Liver (tissue), 3 donors: Measurements from ENCODE around the gene PHLDB3.

Experiments
- ATF3 ChIP-seq: IDR thresholded peaks from 2 replicates; pipeline ENCODE4 v1.6.1; 2016; ENCODE audit warnings: antibody characterized with exemption
- YY1 ChIP-seq: IDR thresholded peaks from 2 replicates; pipeline ENCODE4 v1.6.1; 2016; ENCODE audit warnings: antibody characterized with exemption, mild to moderate bottlenecking
- TF ChIP-seq, protein P1 (sequence below): fragments of 150-350 bp; IDR thresholded peaks from 2 replicates; pipeline ENCODE4 v1.5.1; 2017; ENCODE audit warnings: improper control_type of control experiment, low read depth, low read length; ENCODE audit not compliant: missing input control
- donor health status: healthy.
- donor health status: healthy.

DNA sequence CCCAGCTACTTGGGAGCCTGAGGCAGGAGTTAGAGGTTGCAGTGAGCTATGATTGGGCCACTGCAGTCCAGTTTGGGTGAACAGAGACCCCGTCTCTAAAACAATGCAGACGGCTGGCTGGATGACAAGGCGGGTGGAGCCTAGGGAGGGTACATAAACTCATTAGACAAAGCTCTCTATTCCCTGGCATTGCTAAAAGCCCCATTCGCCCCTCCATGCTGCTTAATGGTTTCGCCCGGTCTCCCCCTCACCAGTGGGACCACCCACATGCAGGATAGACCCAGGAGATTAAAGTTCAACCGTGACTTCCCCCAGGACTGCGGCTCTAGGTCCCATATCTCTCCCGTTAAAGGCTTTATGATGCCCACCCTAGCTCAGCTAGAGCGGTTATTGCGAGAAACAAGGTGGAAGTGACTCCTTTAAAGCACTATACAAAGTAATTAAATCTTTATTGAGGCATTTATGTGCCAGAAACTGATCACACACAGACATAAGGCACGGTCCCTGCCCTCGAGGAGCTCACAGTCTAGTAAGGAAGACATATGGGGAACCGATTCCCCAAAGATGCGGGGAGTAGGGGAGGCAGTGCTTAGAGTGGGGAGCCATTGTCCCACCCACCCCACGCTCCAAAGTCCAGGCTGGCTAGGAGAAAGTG is 44.1 kb downstream of the PHLDB3 start:
- TF ChIP-seq, protein P1, sequence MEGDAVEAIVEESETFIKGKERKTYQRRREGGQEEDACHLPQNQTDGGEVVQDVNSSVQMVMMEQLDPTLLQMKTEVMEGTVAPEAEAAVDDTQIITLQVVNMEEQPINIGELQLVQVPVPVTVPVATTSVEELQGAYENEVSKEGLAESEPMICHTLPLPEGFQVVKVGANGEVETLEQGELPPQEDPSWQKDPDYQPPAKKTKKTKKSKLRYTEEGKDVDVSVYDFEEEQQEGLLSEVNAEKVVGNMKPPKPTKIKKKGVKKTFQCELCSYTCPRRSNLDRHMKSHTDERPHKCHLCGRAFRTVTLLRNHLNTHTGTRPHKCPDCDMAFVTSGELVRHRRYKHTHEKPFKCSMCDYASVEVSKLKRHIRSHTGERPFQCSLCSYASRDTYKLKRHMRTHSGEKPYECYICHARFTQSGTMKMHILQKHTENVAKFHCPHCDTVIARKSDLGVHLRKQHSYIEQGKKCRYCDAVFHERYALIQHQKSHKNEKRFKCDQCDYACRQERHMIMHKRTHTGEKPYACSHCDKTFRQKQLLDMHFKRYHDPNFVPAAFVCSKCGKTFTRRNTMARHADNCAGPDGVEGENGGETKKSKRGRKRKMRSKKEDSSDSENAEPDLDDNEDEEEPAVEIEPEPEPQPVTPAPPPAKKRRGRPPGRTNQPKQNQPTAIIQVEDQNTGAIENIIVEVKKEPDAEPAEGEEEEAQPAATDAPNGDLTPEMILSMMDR: no peak
- TF ChIP-seq ATF3: no peak
- no peak for TF ChIP-seq YY1
